ENCODE measurements around the gene CHST12.

CHST12 gene

GRCh38 chr7:2494191-2495130 lies 91.0 kb downstream of the CHST12 start:
- in situ Hi-C loops (cut with MboI; ENCODE audit: low sequenced_read_pairs) = no loop called here

GRCh38 chr7:2495418-2496299 lies 92.2 kb downstream of the CHST12 start:
- in situ Hi-C loops (cut with MboI; ENCODE audit: low sequenced_read_pairs) = no loop called here

- in situ Hi-C loops (cut with MboI; ENCODE audit: low sequenced_read_pairs) = no loop called here
These were observed 93.0 kb downstream of the CHST12 start for GRCh38 chr7:2496375-2496774.

GRCh38 chr7:2497065-2497464 lies 93.7 kb downstream of the CHST12 start:
- in situ Hi-C loops (cut with MboI; ENCODE audit: low sequenced_read_pairs) = no loop called here

GRCh38 chr7:2497500-2498336 lies 94.3 kb downstream of the CHST12 start:
- in situ Hi-C loops (cut with MboI; ENCODE audit: low sequenced_read_pairs) = no loop called here
